Stimulated activated CD4-positive, alpha-beta T cell treated with anti-CD3 and anti-CD28 coated beads, Interleukin-4, amount 100 ng/mL, for 1 hour (primary cell): ENCODE results near the gene ADAMTS13.
"Not testable (repeated sequence)": the region's sequence is repeated elsewhere in the genome, so short reads cannot be mapped to it uniquely, and the experiment has no call there.

ENCODE experiments used
- DNase-seq: peaks from one replicate; pipeline ENCODE4 v3.0.0-alpha.2; 2020

ADAMTS13 gene

GRCh38 chr9:133427658-133428348 lies 5.6 kb downstream of the ADAMTS13 start:
- no peak for DNase-seq

GRCh38 chr9:133428617-133429101 lies 6.5 kb downstream of the ADAMTS13 start:
- DNase-seq: no peak

GRCh38 chr9:133429214-133429613 lies 7.0 kb downstream of the ADAMTS13 start:
- no peak for DNase-seq

- peak; percentile 33 for DNase-seq
Observed at GRCh38 chr9:133429641-133430161, 7.5 kb downstream of the ADAMTS13 start.

GRCh38 chr9:133430244-133430643 lies 8.1 kb downstream of the ADAMTS13 start:
- DNase-seq: no peak

- no peak for DNase-seq
Observed at GRCh38 chr9:133433351-133433843, 11.2 kb downstream of the ADAMTS13 start.

- no peak for DNase-seq
Observed at GRCh38 chr9:133436681-133437080, 14.5 kb downstream of the ADAMTS13 start.

GRCh38 chr9:133437753-133438531 lies 15.8 kb downstream of the ADAMTS13 start:
- DNase-seq: no peak

- DNase-seq: no peak
Observed at GRCh38 chr9:133439337-133439736, 17.2 kb downstream of the ADAMTS13 start.

GRCh38 chr9:133440874-133441273 lies 18.7 kb downstream of the ADAMTS13 start:
- no peak for DNase-seq

GRCh38 chr9:133441571-133441970 lies 19.4 kb downstream of the ADAMTS13 start:
- DNase-seq: no peak

- DNase-seq: no peak
Observed at GRCh38 chr9:133443248-133443647, 21.1 kb downstream of the ADAMTS13 start.

- DNase-seq: no peak
Observed at GRCh38 chr9:133443982-133444381, 21.8 kb downstream of the ADAMTS13 start.

- DNase-seq: no peak
Observed at GRCh38 chr9:133445293-133445969, 23.3 kb downstream of the ADAMTS13 start.

- DNase-seq: no peak
Observed at GRCh38 chr9:133448487-133448972, 26.4 kb downstream of the ADAMTS13 start.

GRCh38 chr9:133449760-133450159 lies 27.6 kb downstream of the ADAMTS13 start:
- DNase-seq: no peak

- DNase-seq: not testable (repeated sequence)
Observed at GRCh38 chr9:133451865-133452264, 29.7 kb downstream of the ADAMTS13 start.

- no peak for DNase-seq
Observed at GRCh38 chr9:133452562-133452961, 30.4 kb downstream of the ADAMTS13 start.

GRCh38 chr9:133453651-133454050 lies 31.5 kb downstream of the ADAMTS13 start:
- no peak for DNase-seq

- no peak for DNase-seq
Observed at GRCh38 chr9:133454325-133454724, 32.2 kb downstream of the ADAMTS13 start.

GRCh38 chr9:133454943-133455673 lies 32.9 kb downstream of the ADAMTS13 start:
- no peak for DNase-seq

GRCh38 chr9:133455936-133456335 lies 33.8 kb downstream of the ADAMTS13 start:
- DNase-seq: no peak
